WTC11 (cell line): ENCODE measurements around the gene SLC40A1. TPM values are rescaled to one million over a fixed set of nuclear protein-coding genes. Genes with fewer than 3 reads are reported as not detected.
A peak's percentile ranks its signal among the peaks of the same experiment; 100 is the strongest.

ENCODE experiments used
- ATAC-seq: fragments of 200-7000 bp; cut with Tn5 transposase; 2 replicates; pipeline ENCODE4 v1.10.0; 2021; ENCODE audit warnings: mild to moderate bottlenecking, moderate library complexity
- CTCF ChIA-PET: fragments of 300-600 bp; sonication (Branson Sonifier 250); formaldehyde crosslinking; loops from one replicate; lab custom pipeline; 2021; ENCODE audit warnings: antibody characterized with exemption; lab: Charles Lee
- POLR2A ChIA-PET: fragments of 350-600 bp; sonication (Branson Sonifier 250); formaldehyde crosslinking; loops from one replicate; lab custom pipeline; 2021; ENCODE audit warnings: antibody characterized with exemption; lab: Charles Lee
- DNase-seq: peaks from one replicate; pipeline ENCODE4 v3.0.0; 2021; ENCODE audit warnings: low spot score
- H3K27ac Mint-ChIP-seq: 2 replicates; pipeline ENCODE4 v1.8.0; 2021; ENCODE audit warnings: mixed read lengths
- H3K27me3 Mint-ChIP-seq: 2 replicates; pipeline ENCODE4 v1.8.0; 2021; ENCODE audit warnings: low read depth, mild to moderate bottlenecking, moderate library complexity, mixed read lengths
- H3K36me3 Mint-ChIP-seq: 2 replicates; pipeline ENCODE4 v1.8.0; 2021; ENCODE audit warnings: mixed read lengths
- H3K4me1 Mint-ChIP-seq: 2 replicates; pipeline ENCODE4 v1.8.0; 2022; ENCODE audit warnings: mixed read lengths
- H3K4me3 Mint-ChIP-seq: 2 replicates; pipeline ENCODE4 v1.8.0; 2021; ENCODE audit warnings: mild to moderate bottlenecking, moderate library complexity, mixed read lengths
- H3K9me3 Mint-ChIP-seq: 2 replicates; pipeline ENCODE4 v1.8.0; 2021; ENCODE audit warnings: mixed read lengths
- AR ChIP-seq: fragments of 250-450 bp; sonication (Bioruptor Pico); IDR thresholded peaks from 2 replicates; pipeline ENCODE4 v1.9.0; 2021; ENCODE audit warnings: mild to moderate bottlenecking
- CREM ChIP-seq: sonication (generic); formaldehyde crosslinking; IDR thresholded peaks from 2 replicates; pipeline ENCODE4 v1.8.1; 2022; ENCODE audit warnings: mild to moderate bottlenecking, missing genetic modification reagents, moderate library complexity
- EMX1 ChIP-seq: fragments of 250-450 bp; sonication (Bioruptor Pico); IDR thresholded peaks from 2 replicates; pipeline ENCODE4 v1.8.0; 2021; ENCODE audit warnings: mild to moderate bottlenecking
- FOXK1 ChIP-seq: sonication (generic); formaldehyde crosslinking; IDR thresholded peaks from 2 replicates; pipeline ENCODE4 v1.8.0; 2022; ENCODE audit warnings: mild to moderate bottlenecking, moderate library complexity, missing genetic modification reagents
- GRHL2 ChIP-seq: fragments of 250-450 bp; sonication (Bioruptor Pico); IDR thresholded peaks from 2 replicates; pipeline ENCODE4 v1.8.0; 2022; ENCODE audit warnings: mild to moderate bottlenecking, moderate library complexity; ENCODE audit not compliant: insufficient replicate concordance, severe bottlenecking
- JAZF1 ChIP-seq: fragments of 250-450 bp; sonication (Bioruptor Pico); IDR thresholded peaks from 2 replicates; pipeline ENCODE4 v1.9.0; 2021; ENCODE audit warnings: moderate library complexity, mild to moderate bottlenecking, inconsistent platforms
- MLX ChIP-seq: sonication (generic); formaldehyde crosslinking; IDR thresholded peaks from 2 replicates; pipeline ENCODE4 v1.8.1; 2023; ENCODE audit warnings: mild to moderate bottlenecking, missing genetic modification reagents, moderate library complexity
- MXD4 ChIP-seq: fragments of 250-450 bp; sonication (Bioruptor Pico); IDR thresholded peaks from 2 replicates; pipeline ENCODE4 v1.8.0; 2021; ENCODE audit warnings: mild to moderate bottlenecking, moderate library complexity, borderline replicate concordance
- MYBL2 ChIP-seq: sonication (generic); formaldehyde crosslinking; IDR thresholded peaks from 2 replicates; pipeline ENCODE4 v1.8.1; 2023; ENCODE audit warnings: mild to moderate bottlenecking, moderate library complexity, missing genetic modification reagents
- PRRX2 ChIP-seq: fragments of 250-450 bp; sonication (Bioruptor Pico); IDR thresholded peaks from 2 replicates; pipeline ENCODE4 v1.8.0; 2021; ENCODE audit warnings: mild to moderate bottlenecking
- RELA ChIP-seq: sonication (generic); formaldehyde crosslinking; IDR thresholded peaks from 2 replicates; pipeline ENCODE4 v1.8.1; 2022; ENCODE audit warnings: missing genetic modification reagents, mild to moderate bottlenecking, borderline replicate concordance
- SOX15 ChIP-seq: fragments of 250-450 bp; sonication (Bioruptor Pico); IDR thresholded peaks from 2 replicates; pipeline ENCODE4 v1.9.0; 2021; ENCODE audit warnings: mild to moderate bottlenecking
- ZNF263 ChIP-seq: sonication (generic); formaldehyde crosslinking; IDR thresholded peaks from 2 replicates; pipeline ENCODE4 v1.8.1; 2022; ENCODE audit warnings: low read depth, mild to moderate bottlenecking, moderate library complexity, missing genetic modification reagents
- ZNF281 ChIP-seq: sonication (generic); formaldehyde crosslinking; IDR thresholded peaks from 2 replicates; pipeline ENCODE4 v1.8.0; 2023; ENCODE audit warnings: mild to moderate bottlenecking, missing genetic modification reagents
- ZNF423 ChIP-seq: fragments of 250-450 bp; sonication (Bioruptor Pico); IDR thresholded peaks from 2 replicates; pipeline ENCODE4 v2.1.2; 2022; ENCODE audit warnings: mild to moderate bottlenecking, moderate library complexity
- ZSCAN18 ChIP-seq: fragments of 250-450 bp; sonication (Bioruptor Pico); IDR thresholded peaks from 2 replicates; pipeline ENCODE4 v2.1.2; 2022; ENCODE audit warnings: mild to moderate bottlenecking, moderate library complexity
- total RNA-seq: library from RNA; stranded (reverse); gene quantifications from 3 replicates; pipeline ENCODE4 v1.2.3, GENCODE V29; 2021

SLC40A1 gene
- total RNA-seq, 1 experiment from 2014 or later: 0.57 TPM

- Mint-ChIP-seq H3K27me3 (peaks cover 88% of the 10 kb centered on the region), H3K36me3 (no peaks in the 10 kb centered on the region)
Observed at GRCh38 chr2:189582140-189582808, 1.7 kb upstream of the SLC40A1 start.

GRCh38 chr2:189581354-189582139, 961 bp upstream of the SLC40A1 start:
- CTCF ChIA-PET: no interaction called here
- no peak for TF ChIP-seq ZSCAN18 (CRISPR knock-in tag)
- TF ChIP-seq ZNF423 (CRISPR knock-in tag): 0 out of 2 replicates have a peak, but pooled peaks have one; percentile 33
- Mint-ChIP-seq H3K4me1 (peaks cover 16% of the 10 kb centered on the region), H3K27ac (no peak overlapping the region), H3K36me3 (no peaks in the 10 kb centered on the region), H3K9me3 (no peaks in the 10 kb centered on the region), H3K27me3 (peaks cover 94% of the 10 kb centered on the region), H3K4me3 (peak overlapping the region; percentile 66)
- POLR2A ChIA-PET: interaction anchor here (1.5 kb wide), 1 partner anchor 48 kb away, joined by 3 read pairs; no protein-coding TSS in a partner anchor
- DNase-seq: peak; percentile 52
- ATAC-seq: peak; percentile 75

More at GRCh38 chr2:189582140-189582808, 1.7 kb upstream of the SLC40A1 start:
- no peak for TF ChIP-seq ZNF263 (CRISPR knock-in tag)
- no peak for TF ChIP-seq ZNF281
- no peak for TF ChIP-seq MLX (CRISPR knock-in tag)
- no peak for TF ChIP-seq JAZF1
- TF ChIP-seq, all 79 proteins: peak for 0
- H3K4me1 Mint-ChIP-seq: peaks cover 16% of the 10 kb centered on the region
- ATAC-seq (no peak), DNase-seq (no peak)
- POLR2A ChIA-PET: no interaction called here
- H3K27ac Mint-ChIP-seq: no peak overlapping the region
- H3K9me3 Mint-ChIP-seq: no peaks in the 10 kb centered on the region
- CTCF ChIA-PET: no interaction called here
- no peak overlapping the region for H3K4me3 Mint-ChIP-seq

GRCh38 chr2:189580241-189580651, 340 bp downstream of the SLC40A1 start:
- Mint-ChIP-seq H3K27ac (no peak overlapping the region), H3K4me1 (peaks cover 16% of the 10 kb centered on the region), H3K4me3 (peak overlapping the region; percentile 72), H3K36me3 (no peaks in the 10 kb centered on the region), H3K9me3 (no peaks in the 10 kb centered on the region)
- peak; percentile 36 for ATAC-seq
- ChIA-PET POLR2A (interaction anchor here (0.6 to 1.5 kb wide), 3 partner anchors 12 to 1067 kb away, joined by 3 to 5 read pairs (median 4); no protein-coding TSS in a partner anchor), CTCF (interaction anchor here (0.7 kb wide), 1 partner anchor 19 kb away, joined by 3 read pairs; no protein-coding TSS in a partner anchor)
- peak; percentile 27 for DNase-seq
- TF ChIP-seq GRHL2 (no peak), MXD4 (CRISPR knock-in tag) (no peak), SOX15 (no peak)
- TF ChIP-seq, all 79 proteins: peak for 0
- H3K27me3 Mint-ChIP-seq: peaks cover 98% of the 10 kb centered on the region

GRCh38 chr2:189579585-189580186, 900 bp downstream of the SLC40A1 start:
- Mint-ChIP-seq H3K27me3 (peaks cover 98% of the 10 kb centered on the region), H3K27ac (no peak overlapping the region), H3K4me3 (peak overlapping the region; percentile 72), H3K4me1 (peaks cover 13% of the 10 kb centered on the region), H3K36me3 (no peaks in the 10 kb centered on the region), H3K9me3 (no peaks in the 10 kb centered on the region)
- DNase-seq (no peak), ATAC-seq (no peak)
- CTCF ChIA-PET: no interaction called here
- POLR2A ChIA-PET: no interaction called here
- no peak for TF ChIP-seq FOXK1 (CRISPR knock-in tag)
- no peak for TF ChIP-seq ZSCAN18 (CRISPR knock-in tag)
- no peak for TF ChIP-seq RELA
- TF ChIP-seq CREM (CRISPR knock-in tag): no peak
- no peak for TF ChIP-seq EMX1 (CRISPR knock-in tag)
- TF ChIP-seq MYBL2 (CRISPR knock-in tag): no peak
- TF ChIP-seq PRRX2 (CRISPR knock-in tag): no peak
- TF ChIP-seq AR (CRISPR knock-in tag): no peak
- no peak for TF ChIP-seq SOX15
